Ishikawa (cell line): ENCODE measurements around the gene CHST11.

Source experiments
- CEBPB ChIP-seq: IDR thresholded peaks from 2 replicates; pipeline ENCODE4 v1.6.1; 2012
- CREB1 ChIP-seq: IDR thresholded peaks from 2 replicates; pipeline ENCODE4 v1.6.1; 2012; ENCODE audit warnings: low read depth
- EGR1 ChIP-seq: IDR thresholded peaks from 2 replicates; pipeline ENCODE4 v1.6.1; 2012
- EP300 ChIP-seq: IDR thresholded peaks from 2 replicates; pipeline ENCODE4 v1.6.1; 2012; ENCODE audit warnings: borderline replicate concordance
- FOXM1 ChIP-seq: IDR thresholded peaks from 2 replicates; pipeline ENCODE4 v1.6.1; 2012; ENCODE audit warnings: low read depth, borderline replicate concordance
- NFIC ChIP-seq: IDR thresholded peaks from 2 replicates; pipeline ENCODE4 v1.6.1; 2012
- RAD21 ChIP-seq: IDR thresholded peaks from 2 replicates; pipeline ENCODE4 v1.6.1; 2012; ENCODE audit warnings: low read depth
- TAF1 ChIP-seq: IDR thresholded peaks from 2 replicates; pipeline ENCODE4 v1.6.1; 2012; ENCODE audit warnings: low read depth, mild to moderate bottlenecking
- TCF12 ChIP-seq: IDR thresholded peaks from 2 replicates; pipeline ENCODE4 v1.6.1; 2012; ENCODE audit warnings: low read depth
- TEAD4 ChIP-seq: IDR thresholded peaks from 2 replicates; pipeline ENCODE4 v1.6.1; 2012
- YY1 ChIP-seq: IDR thresholded peaks from 2 replicates; pipeline ENCODE4 v1.6.1; 2012; ENCODE audit warnings: low read depth
- ZBTB7A ChIP-seq: IDR thresholded peaks from 2 replicates; pipeline ENCODE4 v1.6.1; 2012; ENCODE audit warnings: low read depth
- TF ChIP-seq, protein P1 (sequence below): IDR thresholded peaks from 2 replicates; pipeline ENCODE4 v1.6.1; 2012
- TF ChIP-seq, protein P2 (sequence below): IDR thresholded peaks from 2 replicates; pipeline ENCODE4 v1.6.1; 2012
- TF ChIP-seq, protein P3 (sequence below): IDR thresholded peaks from 2 replicates; pipeline ENCODE4 v1.6.1; 2012; ENCODE audit warnings: low read depth, mild to moderate bottlenecking

Gene CHST11

DNA sequence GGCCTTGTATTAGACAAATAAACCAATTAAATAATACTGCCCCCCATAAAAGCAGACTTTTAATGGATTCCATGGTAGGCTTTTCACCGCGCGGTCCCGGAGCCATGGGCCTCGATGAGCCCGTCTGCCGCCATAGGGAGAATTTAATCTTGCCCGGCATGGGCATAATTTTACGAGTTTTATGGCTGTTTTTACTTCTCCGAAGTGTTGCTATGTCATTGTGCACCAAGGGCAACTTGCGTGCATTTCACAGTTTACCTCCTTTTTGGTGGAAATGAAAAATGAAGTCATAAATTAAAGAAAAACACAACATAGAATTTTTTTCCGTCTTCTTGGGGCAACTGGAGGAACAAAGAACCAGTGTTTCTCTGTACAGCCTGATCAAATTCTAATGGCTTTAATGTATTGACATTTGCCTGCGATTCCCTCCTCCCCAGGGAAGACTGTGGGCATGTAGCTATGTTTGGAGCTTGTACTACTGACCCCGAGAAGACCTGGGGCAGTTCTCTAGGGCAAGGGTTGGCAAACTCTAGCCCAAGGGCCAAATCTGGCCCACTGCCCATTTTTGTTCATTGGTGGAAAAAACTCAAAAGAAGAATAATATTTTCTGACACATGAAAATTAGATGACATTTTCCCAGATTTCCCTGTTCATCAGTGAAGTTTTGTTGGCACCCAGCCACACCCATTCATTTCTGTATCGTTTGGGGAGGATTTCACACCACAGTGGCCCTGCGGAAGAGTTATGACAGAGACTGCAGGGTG, 142.7 kb downstream of the CHST11 start:
- TF ChIP-seq TEAD4 (no peak), RAD21 (no peak), TCF12 (no peak), FOXM1 (no peak), NFIC (no peak), ZBTB7A (no peak), EGR1 (no peak), CEBPB (no peak), CREB1 (no peak), TAF1 (no peak)
- TF ChIP-seq, protein P1, sequence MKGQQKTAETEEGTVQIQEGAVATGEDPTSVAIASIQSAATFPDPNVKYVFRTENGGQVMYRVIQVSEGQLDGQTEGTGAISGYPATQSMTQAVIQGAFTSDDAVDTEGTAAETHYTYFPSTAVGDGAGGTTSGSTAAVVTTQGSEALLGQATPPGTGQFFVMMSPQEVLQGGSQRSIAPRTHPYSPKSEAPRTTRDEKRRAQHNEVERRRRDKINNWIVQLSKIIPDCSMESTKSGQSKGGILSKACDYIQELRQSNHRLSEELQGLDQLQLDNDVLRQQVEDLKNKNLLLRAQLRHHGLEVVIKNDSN = no peak

DNA sequence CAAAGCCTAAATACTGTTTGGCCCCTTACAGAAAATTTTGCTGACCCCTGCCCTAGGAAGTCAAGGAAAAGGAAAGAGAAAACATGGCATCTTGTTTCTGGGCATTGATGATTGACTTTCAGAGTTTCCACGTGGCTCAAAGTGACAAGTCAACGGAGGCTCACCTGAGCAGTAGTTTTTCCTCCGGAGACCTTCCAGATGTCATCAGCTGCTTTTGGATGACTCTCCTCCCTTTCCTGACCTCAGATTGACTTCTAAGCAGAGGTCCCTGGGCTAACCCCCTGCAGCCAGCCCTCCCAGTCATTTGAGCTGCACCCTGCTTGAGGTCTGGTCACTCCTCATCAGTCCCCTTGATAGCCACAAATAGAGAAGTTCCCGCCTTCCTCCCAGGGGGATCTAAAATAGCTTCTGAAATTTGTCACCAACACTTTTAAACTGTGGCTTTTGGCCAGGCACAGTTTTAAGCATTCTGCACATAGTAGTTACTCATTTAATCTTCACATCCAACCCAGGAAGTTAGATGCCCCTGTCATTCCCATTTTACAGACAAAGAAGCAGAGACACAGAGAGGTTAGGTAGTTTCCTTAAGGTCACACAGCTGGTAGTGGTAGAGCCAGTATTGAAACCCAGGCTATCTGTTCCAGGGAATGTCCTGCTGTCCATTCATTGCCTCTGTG, 143.4 kb downstream of the CHST11 start:
- no peak for TF ChIP-seq TEAD4
- TF ChIP-seq, protein P2, sequence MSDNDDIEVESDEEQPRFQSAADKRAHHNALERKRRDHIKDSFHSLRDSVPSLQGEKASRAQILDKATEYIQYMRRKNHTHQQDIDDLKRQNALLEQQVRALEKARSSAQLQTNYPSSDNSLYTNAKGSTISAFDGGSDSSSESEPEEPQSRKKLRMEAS = no peak
- TF ChIP-seq ZBTB7A = no peak
- TF ChIP-seq EGR1 = no peak
- TF ChIP-seq RAD21 = no peak
- no peak for TF ChIP-seq FOXM1
- TF ChIP-seq CEBPB = no peak
- TF ChIP-seq NFIC = no peak
- TF ChIP-seq, protein P1 = no peak
- TF ChIP-seq, protein P3, sequence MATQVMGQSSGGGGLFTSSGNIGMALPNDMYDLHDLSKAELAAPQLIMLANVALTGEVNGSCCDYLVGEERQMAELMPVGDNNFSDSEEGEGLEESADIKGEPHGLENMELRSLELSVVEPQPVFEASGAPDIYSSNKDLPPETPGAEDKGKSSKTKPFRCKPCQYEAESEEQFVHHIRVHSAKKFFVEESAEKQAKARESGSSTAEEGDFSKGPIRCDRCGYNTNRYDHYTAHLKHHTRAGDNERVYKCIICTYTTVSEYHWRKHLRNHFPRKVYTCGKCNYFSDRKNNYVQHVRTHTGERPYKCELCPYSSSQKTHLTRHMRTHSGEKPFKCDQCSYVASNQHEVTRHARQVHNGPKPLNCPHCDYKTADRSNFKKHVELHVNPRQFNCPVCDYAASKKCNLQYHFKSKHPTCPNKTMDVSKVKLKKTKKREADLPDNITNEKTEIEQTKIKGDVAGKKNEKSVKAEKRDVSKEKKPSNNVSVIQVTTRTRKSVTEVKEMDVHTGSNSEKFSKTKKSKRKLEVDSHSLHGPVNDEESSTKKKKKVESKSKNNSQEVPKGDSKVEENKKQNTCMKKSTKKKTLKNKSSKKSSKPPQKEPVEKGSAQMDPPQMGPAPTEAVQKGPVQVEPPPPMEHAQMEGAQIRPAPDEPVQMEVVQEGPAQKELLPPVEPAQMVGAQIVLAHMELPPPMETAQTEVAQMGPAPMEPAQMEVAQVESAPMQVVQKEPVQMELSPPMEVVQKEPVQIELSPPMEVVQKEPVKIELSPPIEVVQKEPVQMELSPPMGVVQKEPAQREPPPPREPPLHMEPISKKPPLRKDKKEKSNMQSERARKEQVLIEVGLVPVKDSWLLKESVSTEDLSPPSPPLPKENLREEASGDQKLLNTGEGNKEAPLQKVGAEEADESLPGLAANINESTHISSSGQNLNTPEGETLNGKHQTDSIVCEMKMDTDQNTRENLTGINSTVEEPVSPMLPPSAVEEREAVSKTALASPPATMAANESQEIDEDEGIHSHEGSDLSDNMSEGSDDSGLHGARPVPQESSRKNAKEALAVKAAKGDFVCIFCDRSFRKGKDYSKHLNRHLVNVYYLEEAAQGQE = no peak
- no peak for TF ChIP-seq TCF12
- no peak for TF ChIP-seq TAF1
- TF ChIP-seq CREB1 = no peak
- no peak for TF ChIP-seq YY1

DNA sequence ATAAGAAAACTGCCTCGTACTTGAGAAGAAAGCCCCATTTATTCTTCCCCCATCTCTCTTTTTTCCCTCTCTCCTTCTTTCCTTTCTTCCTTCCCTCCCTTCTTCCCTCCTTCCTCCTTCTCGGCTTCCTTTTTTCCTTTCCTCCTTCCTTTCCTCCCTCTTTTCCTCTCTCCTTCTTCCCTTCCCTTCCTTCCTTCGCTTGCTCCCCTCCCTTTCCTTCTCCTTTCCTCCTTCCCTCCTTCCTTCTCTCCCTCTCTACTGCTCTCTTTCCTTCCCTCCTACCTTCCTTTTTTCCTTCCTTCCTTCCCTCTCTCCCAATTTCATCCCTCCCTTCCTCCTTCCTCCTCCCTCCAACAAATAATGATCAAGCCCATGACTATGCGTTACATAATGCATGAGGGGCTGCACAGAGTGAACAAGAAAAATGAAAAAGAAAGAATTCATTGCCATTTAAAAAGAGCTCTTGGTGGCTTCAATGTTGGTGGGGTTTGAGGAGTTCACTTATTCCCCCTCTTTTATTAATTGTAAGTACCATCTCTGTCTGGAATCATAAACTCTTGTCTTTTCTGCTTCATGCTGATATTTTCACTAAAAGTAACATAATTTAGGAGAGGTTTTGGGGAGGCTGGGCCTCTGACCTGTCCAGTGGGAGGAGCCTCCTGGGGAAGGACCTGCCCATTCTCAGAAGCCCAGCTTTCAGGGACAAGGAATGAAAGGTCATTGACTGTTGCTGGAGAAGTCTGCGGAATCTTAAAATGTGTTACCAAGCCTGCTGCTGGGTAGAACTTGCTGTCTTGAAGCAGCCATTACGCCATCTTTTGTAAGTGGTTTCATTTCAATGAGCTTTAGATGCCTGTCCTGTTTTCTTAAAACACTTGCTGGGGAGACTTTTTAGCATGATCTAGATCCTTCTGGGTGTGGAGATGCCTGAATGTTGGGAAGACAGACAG, 144.3 kb downstream of the CHST11 start:
- TF ChIP-seq YY1 (no peak), TEAD4 (no peak), FOXM1 (no peak), EGR1 (no peak), TCF12 (no peak), CEBPB (no peak), ZBTB7A (no peak), CREB1 (no peak), NFIC (no peak), TAF1 (no peak), RAD21 (no peak), EP300 (no peak)
- TF ChIP-seq, protein P3 = no peak
- TF ChIP-seq, protein P1 = no peak

DNA sequence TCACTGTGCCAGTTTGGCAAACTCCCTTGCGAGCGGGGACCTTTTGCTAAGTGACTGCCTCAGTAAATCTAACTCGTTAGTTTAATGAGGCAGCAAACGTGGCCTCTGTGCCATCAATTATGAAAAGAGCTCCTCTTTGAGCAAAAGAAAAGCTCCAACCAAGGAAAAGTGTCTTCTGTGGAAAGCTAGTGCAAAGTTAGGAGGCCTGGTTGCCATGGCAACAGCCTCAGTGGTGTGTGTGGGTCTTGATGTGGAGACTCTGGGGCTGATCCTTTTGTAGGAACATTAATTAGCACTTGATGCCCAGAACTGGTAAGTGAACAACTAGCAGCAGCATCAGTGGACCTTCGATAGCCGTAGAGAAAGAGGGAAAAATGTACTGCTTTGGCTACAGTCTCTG, 145.7 kb downstream of the CHST11 start:
- TF ChIP-seq EGR1 (no peak), CREB1 (no peak), YY1 (no peak), FOXM1 (no peak), ZBTB7A (no peak), TEAD4 (no peak), CEBPB (no peak), TCF12 (no peak), EP300 (no peak), RAD21 (no peak), TAF1 (no peak), NFIC (no peak)
- TF ChIP-seq, protein P3 = no peak
- TF ChIP-seq, protein P1 = no peak
- TF ChIP-seq, protein P2 = no peak
